Measurements from ENCODE around the gene ARHGAP5. TPM values are rescaled to one million over a fixed set of nuclear protein-coding genes. Genes with fewer than 3 reads are reported as not detected.
A peak's percentile ranks its signal among the peaks of the same experiment; 100 is the strongest.

ARHGAP5 gene
- total RNA-seq, 1 experiment from 2014 or later, result 66.9 TPM

DNA sequence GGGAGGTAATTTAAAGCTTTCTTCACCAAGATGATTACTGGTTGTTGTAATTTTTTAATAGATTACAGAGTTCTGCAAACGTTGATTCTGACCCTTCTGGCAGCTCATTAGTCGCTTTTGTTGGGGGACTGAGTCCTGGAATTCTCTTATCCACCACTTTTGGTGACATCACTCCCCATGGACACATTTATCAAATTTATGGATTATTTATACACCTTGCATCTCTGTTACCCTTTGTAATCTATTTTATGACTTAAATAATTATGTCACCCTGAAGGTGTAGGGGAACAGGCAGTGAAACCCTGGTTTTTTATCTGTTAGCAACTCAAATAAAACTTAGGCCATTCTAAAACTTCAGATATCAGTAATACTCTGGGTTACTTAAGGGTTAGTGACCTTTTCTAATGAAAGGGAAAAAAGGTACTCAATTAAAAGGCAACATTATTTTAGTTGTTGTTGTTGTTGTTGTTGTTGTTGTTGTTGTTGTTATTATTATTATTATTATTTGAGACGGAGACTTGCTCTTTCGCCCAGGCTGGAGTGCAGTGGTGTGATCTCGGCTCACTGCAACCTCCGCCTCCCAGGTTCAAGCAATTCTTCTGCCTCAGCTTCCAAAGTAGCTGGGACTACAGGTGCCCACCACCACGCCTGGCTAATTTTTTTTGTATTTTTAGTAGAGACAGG is 65.8 kb downstream of the ARHGAP5 start:
- peak overlapping the region; percentile 77; the same call in 1 of the 2 replicates for H3K27ac Mint-ChIP-seq
- H3K9me3 Mint-ChIP-seq, result peaks cover 2% of the 10 kb centered on the region
- DNase-seq (ENCODE audit: low spot score), result no peak
- POLR2A ChIA-PET, result no interaction called here
- TF ChIP-seq PRRX2 (CRISPR knock-in tag; IDR thresholded peaks at IDR 0.05), result no peak
- no peak for TF ChIP-seq ATF3 (CRISPR knock-in tag; conservative IDR thresholded peaks at IDR 0.05)
- TF ChIP-seq CTCF (IDR thresholded peaks at IDR 0.05), result no peak
- no peak for TF ChIP-seq KAT7 (CRISPR knock-in tag; IDR thresholded peaks at IDR 0.05; ENCODE audit: borderline replicate concordance)
- TF ChIP-seq, protein P1, sequence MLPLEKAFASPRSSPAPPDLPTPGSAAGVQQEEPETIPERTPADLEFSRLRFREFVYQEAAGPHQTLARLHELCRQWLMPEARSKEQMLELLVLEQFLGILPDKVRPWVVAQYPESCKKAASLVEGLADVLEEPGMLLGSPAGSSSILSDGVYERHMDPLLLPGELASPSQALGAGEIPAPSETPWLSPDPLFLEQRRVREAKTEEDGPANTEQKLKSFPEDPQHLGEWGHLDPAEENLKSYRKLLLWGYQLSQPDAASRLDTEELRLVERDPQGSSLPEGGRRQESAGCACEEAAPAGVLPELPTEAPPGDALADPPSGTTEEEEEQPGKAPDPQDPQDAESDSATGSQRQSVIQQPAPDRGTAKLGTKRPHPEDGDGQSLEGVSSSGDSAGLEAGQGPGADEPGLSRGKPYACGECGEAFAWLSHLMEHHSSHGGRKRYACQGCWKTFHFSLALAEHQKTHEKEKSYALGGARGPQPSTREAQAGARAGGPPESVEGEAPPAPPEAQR (CRISPR knock-in tag; IDR thresholded peaks at IDR 0.05), result no peak
- no peak for TF ChIP-seq ATF6 (CRISPR knock-in tag; IDR thresholded peaks at IDR 0.05)
- TF ChIP-seq TP53 (CRISPR knock-in tag; IDR thresholded peaks at IDR 0.05), result no peak
- no peak for TF ChIP-seq JAZF1 (CRISPR knock-in tag; IDR thresholded peaks at IDR 0.05)
- no peak for TF ChIP-seq MYBL2 (CRISPR knock-in tag; IDR thresholded peaks at IDR 0.05)
- TF ChIP-seq, protein P2, sequence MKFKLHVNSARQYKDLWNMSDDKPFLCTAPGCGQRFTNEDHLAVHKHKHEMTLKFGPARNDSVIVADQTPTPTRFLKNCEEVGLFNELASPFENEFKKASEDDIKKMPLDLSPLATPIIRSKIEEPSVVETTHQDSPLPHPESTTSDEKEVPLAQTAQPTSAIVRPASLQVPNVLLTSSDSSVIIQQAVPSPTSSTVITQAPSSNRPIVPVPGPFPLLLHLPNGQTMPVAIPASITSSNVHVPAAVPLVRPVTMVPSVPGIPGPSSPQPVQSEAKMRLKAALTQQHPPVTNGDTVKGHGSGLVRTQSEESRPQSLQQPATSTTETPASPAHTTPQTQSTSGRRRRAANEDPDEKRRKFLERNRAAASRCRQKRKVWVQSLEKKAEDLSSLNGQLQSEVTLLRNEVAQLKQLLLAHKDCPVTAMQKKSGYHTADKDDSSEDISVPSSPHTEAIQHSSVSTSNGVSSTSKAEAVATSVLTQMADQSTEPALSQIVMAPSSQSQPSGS (CRISPR knock-in tag; IDR thresholded peaks at IDR 0.05; ENCODE audit: borderline replicate concordance, low read depth), result no peak
- no peak for TF ChIP-seq NFYB (CRISPR knock-in tag; conservative IDR thresholded peaks at IDR 0.05; ENCODE audit: low read depth)
- no peak for TF ChIP-seq TEAD1 (CRISPR knock-in tag; IDR thresholded peaks at IDR 0.05)
- no peak for TF ChIP-seq ZNF396 (CRISPR knock-in tag; IDR thresholded peaks at IDR 0.05; ENCODE audit: borderline replicate concordance)
- TF ChIP-seq ZNF532 (CRISPR knock-in tag; IDR thresholded peaks at IDR 0.05; ENCODE audit: borderline replicate concordance), result no peak
- no peak for TF ChIP-seq SMAD4 (CRISPR knock-in tag; IDR thresholded peaks at IDR 0.05)
- no peak for TF ChIP-seq FOXK1 (CRISPR knock-in tag; IDR thresholded peaks at IDR 0.05)
- no peak for TF ChIP-seq SP1 (CRISPR knock-in tag; conservative IDR thresholded peaks at IDR 0.05)
- no peak for TF ChIP-seq E2F1 (CRISPR knock-in tag; IDR thresholded peaks at IDR 0.05)
- TF ChIP-seq ZNF263 (CRISPR knock-in tag; IDR thresholded peaks at IDR 0.05; ENCODE audit: low read depth), result no peak
- peaks cover 19% of the 10 kb centered on the region for H3K36me3 Mint-ChIP-seq
- no peaks in the 10 kb centered on the region for H3K27me3 Mint-ChIP-seq (ENCODE audit: low read depth)
- peaks cover 12% of the 10 kb centered on the region for H3K4me1 Mint-ChIP-seq
- CTCF ChIA-PET, result no interaction called here
- ATAC-seq, result no peak
- H3K4me3 Mint-ChIP-seq, result no peak overlapping the region
